Kidney (tissue), 22 donors: ENCODE measurements around the gene PLEKHA8. TPM values are rescaled to one million over a fixed set of nuclear protein-coding genes. Genes with fewer than 3 reads are reported as not detected.
A peak's percentile ranks its signal among the peaks of the same experiment; 100 is the strongest.

Source experiments
- DNase-seq, 5 donors: peaks; one replicate each; pipeline ENCODE4 v3.0.0-alpha.2; 2013 to 2020
- FAIRE-seq: peaks from 2 replicates; lab custom pipeline; 2012; peaks lifted over from hg19 to GRCh38; lab: Jason Lieb, UNC
- H3K27ac ChIP-seq, 2 donors: one replicate each; pipeline ENCODE4 v1.7.0; 2013; ENCODE audit warnings: low read depth in 2 of 2, low read length in 2 of 2, inconsistent platforms in 1 of 2
- H3K27me3 ChIP-seq: one replicate; pipeline ENCODE4 v1.7.1; 2013; ENCODE audit warnings: low read length, inconsistent platforms; ENCODE audit not compliant: control insufficient read depth, insufficient read depth
- H3K36me3 ChIP-seq, 3 donors: one replicate each; pipeline versions ENCODE4 v1.7.0 to v1.7.1; 2013; ENCODE audit warnings: low read length in 3 of 3, control low read depth in 1 of 3, inconsistent platforms in 1 of 3; ENCODE audit not compliant: insufficient read depth in 3 of 3, control insufficient read depth in 2 of 3
- H3K4me1 ChIP-seq, 3 donors: one replicate each; pipeline versions ENCODE4 v1.7.0 to v1.7.1; 2013; ENCODE audit warnings: low read length in 3 of 3, inconsistent platforms in 1 of 3, low read depth in 1 of 3; ENCODE audit not compliant: control insufficient read depth in 2 of 3, insufficient read depth in 2 of 3
- H3K4me3 ChIP-seq, 3 donors: one replicate each; pipeline versions ENCODE4 v1.7.0 to v1.8.1; 2013; ENCODE audit warnings: low read length in 3 of 3, control low read depth in 1 of 3, inconsistent platforms in 1 of 3
- H3K9ac ChIP-seq, 3 donors: one replicate each; pipeline versions ENCODE4 v1.7.0 to v1.7.1; 2013; ENCODE audit warnings: low read length in 3 of 3, control low read depth in 1 of 3, inconsistent platforms in 1 of 3
- H3K9me3 ChIP-seq, 3 donors: one replicate each; pipeline versions ENCODE4 v1.7.0 to v1.7.1; 2013; ENCODE audit warnings: low read length in 3 of 3, control low read depth in 1 of 3, inconsistent platforms in 1 of 3; ENCODE audit not compliant: control insufficient read depth in 2 of 3, insufficient read depth in 1 of 3
- intact Hi-C: fragments of 100-400 bp; cut with DNase I; formaldehyde crosslinking; loops from one replicate; pipeline ENCODE4 v1.11.1; 2022
- long read RNA-seq, 10 donors: library from polyadenylated mRNA in 1 of 10; unstranded in 1 of 10; transcript quantifications; one replicate each; pipeline ENCODE4 v2.0.0 and lab custom pipeline, GENCODE V29; 2021 to 2026
- polyA plus RNA-seq: library from polyadenylated mRNA; stranded (reverse); fragments of 350-450 nt; fragmentation: Illumina TruSeq; extraction: RNeasy Lipid Tissue Mini Kit (QIAGEN cat#74804); gene quantifications from one replicate; pipeline ENCODE4 v1.2.3, GENCODE V29; 2014; ENCODE audit warnings: low read depth, low replicate concordance; ENCODE audit not compliant: insufficient read depth
- total RNA-seq: library from RNA; stranded (reverse); fragmentation: NEBNext Ultra II Directional; extraction: Animal tissue kit (Norgen Biotek cat#: 25700); gene quantifications from one replicate; pipeline ENCODE4 v1.2.1, GENCODE V29; 2021
- TF ChIP-seq, protein P1 (sequence below): IDR thresholded peaks from 3 replicates; pipeline ENCODE4 v1.5.1; 2012; ENCODE audit warnings: mild to moderate bottlenecking, moderate library complexity, borderline replicate concordance; ENCODE audit not compliant: insufficient read depth; ENCODE audit errors: extremely low read depth
- donor health status: control.
- donor health status: control.
- donor health status: control.
- donor health status: control.
- donor health status: control.
- donor health status: DM: yes; HTN: yes; CAD: no.
- donor health status: Normal renal cell carcinoma (clear cell type).

The PLEKHA8 gene, protein sequence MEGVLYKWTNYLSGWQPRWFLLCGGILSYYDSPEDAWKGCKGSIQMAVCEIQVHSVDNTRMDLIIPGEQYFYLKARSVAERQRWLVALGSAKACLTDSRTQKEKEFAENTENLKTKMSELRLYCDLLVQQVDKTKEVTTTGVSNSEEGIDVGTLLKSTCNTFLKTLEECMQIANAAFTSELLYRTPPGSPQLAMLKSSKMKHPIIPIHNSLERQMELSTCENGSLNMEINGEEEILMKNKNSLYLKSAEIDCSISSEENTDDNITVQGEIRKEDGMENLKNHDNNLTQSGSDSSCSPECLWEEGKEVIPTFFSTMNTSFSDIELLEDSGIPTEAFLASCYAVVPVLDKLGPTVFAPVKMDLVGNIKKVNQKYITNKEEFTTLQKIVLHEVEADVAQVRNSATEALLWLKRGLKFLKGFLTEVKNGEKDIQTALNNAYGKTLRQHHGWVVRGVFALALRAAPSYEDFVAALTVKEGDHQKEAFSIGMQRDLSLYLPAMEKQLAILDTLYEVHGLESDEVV
- total RNA-seq (8.5 TPM), polyA plus RNA-seq (4.8 TPM)
- long read RNA-seq, donor 1, full-length matches to known transcripts = 1 of 24 reads
- long read RNA-seq, donor 1, partial matches to known transcripts = 23 of 24 reads
- long read RNA-seq, donor 1, other reads (novel, unspliced or antisense) = 0 of 24 reads
- long read RNA-seq, donor 2, full-length matches to known transcripts = 1 of 1 reads
- long read RNA-seq, donor 2, partial matches to known transcripts = 0 of 1 reads
- long read RNA-seq, donor 2, other reads (novel, unspliced or antisense) = 0 of 1 reads
- long read RNA-seq, donor 3, full-length matches to known transcripts = 1 of 1 reads
- long read RNA-seq, donor 3, partial matches to known transcripts = 0 of 1 reads
- long read RNA-seq, donor 3, other reads (novel, unspliced or antisense) = 0 of 1 reads
- long read RNA-seq, donor 4, full-length matches to known transcripts = 1 of 1 reads
- long read RNA-seq, donor 4, partial matches to known transcripts = 0 of 1 reads
- long read RNA-seq, donor 4, other reads (novel, unspliced or antisense) = 0 of 1 reads
- long read RNA-seq, donor 5 = 0 reads
- long read RNA-seq, donor 6 = 0 reads
- long read RNA-seq, donor 7, full-length matches to known transcripts = 3 of 12 reads
- long read RNA-seq, donor 7, partial matches to known transcripts = 1 of 12 reads
- long read RNA-seq, donor 7, other reads (novel, unspliced or antisense) = 8 of 12 reads
- long read RNA-seq, donor 8 = 0 reads
- long read RNA-seq, donor 9 = 0 reads
- long read RNA-seq, donor 10, partial matches to known transcripts = 23 of 23 reads
- long read RNA-seq, donor 10, other reads (novel, unspliced or antisense) = 0 of 23 reads

DNA sequence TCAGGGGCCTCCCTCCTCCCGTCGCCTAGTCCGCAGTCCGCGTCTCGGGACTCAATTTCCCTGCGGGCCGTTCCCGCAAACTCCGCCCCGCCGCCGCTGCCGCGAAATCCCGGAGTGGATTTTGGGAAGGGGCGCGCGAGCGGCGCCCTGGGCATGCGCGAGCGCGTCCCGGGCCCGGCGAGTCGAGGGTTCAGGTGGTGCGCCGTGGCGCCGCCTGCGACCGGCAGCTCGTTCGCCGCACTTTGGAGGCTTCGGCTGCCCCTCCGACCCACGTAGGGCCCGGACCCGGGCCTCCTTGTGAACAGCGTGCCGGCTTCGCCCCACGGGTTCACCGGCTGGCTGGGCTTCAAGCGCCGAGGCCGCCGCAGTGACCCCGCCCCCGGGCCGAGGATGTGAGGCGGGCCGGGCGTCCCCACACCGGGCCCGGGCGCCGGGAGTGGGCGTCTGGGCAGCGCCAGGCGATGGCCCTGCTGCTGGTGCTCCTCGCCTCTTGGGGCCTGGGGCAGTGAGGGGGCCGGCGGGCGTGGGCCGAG lies at the start of gene PLEKHA8:
Gene PLEKHA8 (plus strand): TSS at position 197 of the 533 bp plus-strand sequence. CDS start 351 bp downstream, outside the sequence.
- H3K9ac ChIP-seq = peak within 1 kb of the TSS; percentile 78 to 99 (median 82)
- no peaks in the 10 kb centered on the region for H3K36me3 ChIP-seq
- TF ChIP-seq, protein P1, sequence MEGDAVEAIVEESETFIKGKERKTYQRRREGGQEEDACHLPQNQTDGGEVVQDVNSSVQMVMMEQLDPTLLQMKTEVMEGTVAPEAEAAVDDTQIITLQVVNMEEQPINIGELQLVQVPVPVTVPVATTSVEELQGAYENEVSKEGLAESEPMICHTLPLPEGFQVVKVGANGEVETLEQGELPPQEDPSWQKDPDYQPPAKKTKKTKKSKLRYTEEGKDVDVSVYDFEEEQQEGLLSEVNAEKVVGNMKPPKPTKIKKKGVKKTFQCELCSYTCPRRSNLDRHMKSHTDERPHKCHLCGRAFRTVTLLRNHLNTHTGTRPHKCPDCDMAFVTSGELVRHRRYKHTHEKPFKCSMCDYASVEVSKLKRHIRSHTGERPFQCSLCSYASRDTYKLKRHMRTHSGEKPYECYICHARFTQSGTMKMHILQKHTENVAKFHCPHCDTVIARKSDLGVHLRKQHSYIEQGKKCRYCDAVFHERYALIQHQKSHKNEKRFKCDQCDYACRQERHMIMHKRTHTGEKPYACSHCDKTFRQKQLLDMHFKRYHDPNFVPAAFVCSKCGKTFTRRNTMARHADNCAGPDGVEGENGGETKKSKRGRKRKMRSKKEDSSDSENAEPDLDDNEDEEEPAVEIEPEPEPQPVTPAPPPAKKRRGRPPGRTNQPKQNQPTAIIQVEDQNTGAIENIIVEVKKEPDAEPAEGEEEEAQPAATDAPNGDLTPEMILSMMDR = peak; percentile 10
- no peaks in the 10 kb centered on the region for H3K27me3 ChIP-seq
- peak within 1 kb of the TSS; percentile 81 to 90 for H3K27ac ChIP-seq
- intact Hi-C loops = no loop called here
- H3K9me3 ChIP-seq = no peaks in the 10 kb centered on the region
- peaks cover 0 to 20% (median 9%) of the 10 kb centered on the region in 3 donors for H3K4me1 ChIP-seq
- peak; percentile 93 to 96 (median 94) for DNase-seq
- FAIRE-seq = no peak
- peak within 1 kb of the TSS; percentile 92 to 100 (median 93) for H3K4me3 ChIP-seq

DNA sequence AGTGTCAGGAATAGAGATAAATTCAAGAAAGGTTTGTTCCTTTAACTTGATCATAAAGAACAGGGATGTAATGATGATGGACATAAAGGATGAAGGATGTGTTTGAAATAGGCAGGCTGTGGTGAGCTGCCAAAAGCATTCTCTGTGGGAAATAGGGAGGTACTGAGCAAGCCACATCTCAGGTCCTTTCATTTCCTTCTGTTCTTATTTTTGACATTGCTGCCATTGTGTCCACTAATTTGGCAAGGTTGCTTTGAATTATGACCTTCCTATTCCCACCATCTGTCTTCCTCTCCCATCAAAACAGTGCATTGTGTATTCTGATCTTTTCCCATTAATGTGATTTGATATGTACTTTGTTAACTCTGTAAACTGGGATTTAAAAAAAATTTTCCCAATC lies 48.1 kb upstream of the PLEKHA8 start:
- no peak for FAIRE-seq

DNA sequence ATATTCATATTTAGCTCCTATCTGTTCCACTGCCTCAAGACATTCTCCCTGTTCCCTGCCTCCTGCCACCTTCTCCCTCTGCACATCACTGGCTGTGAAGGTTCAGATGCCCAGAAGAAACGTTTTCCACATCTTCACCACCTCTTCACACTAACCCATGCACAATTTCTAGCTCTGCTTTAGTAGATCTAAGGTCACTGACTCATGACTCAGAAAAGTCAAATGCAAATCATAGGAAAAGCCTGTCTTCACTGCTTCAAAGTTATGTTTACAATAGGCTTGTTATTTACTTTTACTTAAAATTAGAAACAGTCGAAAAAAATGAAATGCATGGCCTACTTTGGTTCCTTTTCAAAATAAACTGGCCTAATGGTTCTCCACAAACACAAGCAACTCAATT lies 41.1 kb upstream of the PLEKHA8 start:
- H3K9me3 ChIP-seq = no peaks in the 10 kb centered on the region
- FAIRE-seq (no peak), DNase-seq (peak in 1 of 5 donors; percentile 19)
- intact Hi-C loops = no loop called here
- TF ChIP-seq, protein P1 = no peak
- H3K27me3 ChIP-seq = no peaks in the 10 kb centered on the region
- no peaks in the 10 kb centered on the region for H3K36me3 ChIP-seq
- peaks cover 0 to 3% (median 2%) of the 10 kb centered on the region in 3 donors for H3K4me1 ChIP-seq
- H3K9ac ChIP-seq = no peak overlapping the region
- no peak overlapping the region for H3K4me3 ChIP-seq
- no peak overlapping the region for H3K27ac ChIP-seq

More for the DNA sequence above, 48.1 kb upstream of the PLEKHA8 start:
- no peaks in the 10 kb centered on the region for H3K36me3 ChIP-seq
- no peak overlapping the region for H3K9ac ChIP-seq
- TF ChIP-seq, protein P1 = no peak
- no peaks in the 10 kb centered on the region for H3K27me3 ChIP-seq
- H3K4me1 ChIP-seq = no peaks in the 10 kb centered on the region
- H3K27ac ChIP-seq = no peak overlapping the region
- intact Hi-C loops = no loop called here
- no peak overlapping the region for H3K4me3 ChIP-seq
- no peaks in the 10 kb centered on the region for H3K9me3 ChIP-seq
- no peak for DNase-seq
